M059J (cell line): ENCODE data around the gene TMEM140. TPM values are rescaled to one million over a fixed set of nuclear protein-coding genes. Genes with fewer than 3 reads are reported as not detected.
A peak's percentile ranks its signal among the peaks of the same experiment; 100 is the strongest.
"Not testable (repeated sequence)": the region's sequence is repeated elsewhere in the genome, so short reads cannot be mapped to it uniquely, and the experiment has no call there.

Experiments used
- DNase-seq: peaks from one replicate; pipeline ENCODE4 v3.0.0-alpha.2; 2012; ENCODE audit warnings: low read depth
- total RNA-seq: library from RNA; depleted of rRNA; stranded (reverse); fragments of >200 nt; shearing (Covaris generic); gene quantifications from 2 replicates; pipeline ENCODE4 v1.2.3, GENCODE V29; 2014

TMEM140 gene
- total RNA-seq, 1 experiment from 2014 or later = 21.2 TPM

DNA sequence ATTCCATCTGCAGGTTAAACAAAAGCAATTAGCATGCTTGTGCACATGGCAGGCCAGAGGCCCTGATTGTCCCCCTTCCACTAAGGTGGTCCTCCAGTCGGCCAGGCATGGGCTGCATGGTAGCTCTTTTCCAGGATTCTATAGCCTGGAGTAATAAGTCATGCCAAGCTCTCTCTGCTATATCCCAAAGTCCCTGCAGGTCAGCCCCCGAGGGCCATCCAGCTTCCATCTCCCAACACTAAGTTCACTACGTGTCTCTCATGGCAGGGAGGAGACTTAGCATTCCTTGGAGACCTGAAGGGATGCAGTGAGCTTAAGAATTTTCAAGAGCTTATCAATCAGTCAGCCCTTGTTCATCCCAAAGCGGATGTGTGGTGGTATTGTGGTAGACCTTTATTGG lies 26.0 kb downstream of the TMEM140 start:
- DNase-seq = not testable (repeated sequence)

GRCh38 chr7:135174941-135175340 lies 27.1 kb downstream of the TMEM140 start:
- DNase-seq = no peak

DNA sequence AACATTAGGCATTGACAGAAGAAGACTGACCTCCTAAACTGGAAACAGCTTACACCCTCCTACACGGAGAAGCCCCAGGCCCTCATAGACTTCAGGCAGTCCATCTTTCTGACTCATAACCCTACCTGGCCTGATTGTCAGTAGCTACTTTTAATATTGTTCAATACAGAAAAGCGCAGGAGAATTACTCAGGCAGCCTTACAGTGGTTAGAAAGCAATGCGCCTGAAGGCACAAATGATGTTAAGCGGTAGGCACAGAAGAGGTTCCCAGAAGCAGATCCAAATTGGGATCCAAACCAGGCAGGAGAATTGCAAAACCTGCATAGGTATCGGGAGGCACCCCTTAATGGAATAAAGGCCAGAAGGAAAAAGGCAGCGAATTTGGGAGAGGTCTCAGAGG lies 28.1 kb downstream of the TMEM140 start:
- no peak for DNase-seq

- DNase-seq = peak; percentile 72
These were observed 29.3 kb downstream of the TMEM140 start for GRCh38 chr7:135177028-135177696.

DNA sequence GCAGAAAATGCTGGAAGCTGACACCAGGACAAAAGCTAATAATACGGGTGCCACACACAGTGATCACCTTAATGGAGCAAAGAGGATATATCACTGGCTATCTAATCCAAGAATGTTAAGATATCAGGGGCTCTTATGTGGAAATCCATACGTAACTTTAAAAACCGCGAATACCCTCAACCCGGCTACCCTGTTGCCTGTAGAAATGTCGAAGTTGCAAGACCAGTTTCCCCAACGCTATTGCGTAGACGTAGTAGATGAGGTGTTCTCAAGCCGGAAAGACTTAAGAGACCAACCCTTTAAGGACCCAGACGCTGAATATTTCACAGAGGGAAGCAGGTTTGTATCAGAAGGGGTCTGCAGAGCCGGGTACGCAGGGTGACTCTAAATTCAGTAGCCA lies 30.5 kb downstream of the TMEM140 start:
- DNase-seq = no peak

DNA sequence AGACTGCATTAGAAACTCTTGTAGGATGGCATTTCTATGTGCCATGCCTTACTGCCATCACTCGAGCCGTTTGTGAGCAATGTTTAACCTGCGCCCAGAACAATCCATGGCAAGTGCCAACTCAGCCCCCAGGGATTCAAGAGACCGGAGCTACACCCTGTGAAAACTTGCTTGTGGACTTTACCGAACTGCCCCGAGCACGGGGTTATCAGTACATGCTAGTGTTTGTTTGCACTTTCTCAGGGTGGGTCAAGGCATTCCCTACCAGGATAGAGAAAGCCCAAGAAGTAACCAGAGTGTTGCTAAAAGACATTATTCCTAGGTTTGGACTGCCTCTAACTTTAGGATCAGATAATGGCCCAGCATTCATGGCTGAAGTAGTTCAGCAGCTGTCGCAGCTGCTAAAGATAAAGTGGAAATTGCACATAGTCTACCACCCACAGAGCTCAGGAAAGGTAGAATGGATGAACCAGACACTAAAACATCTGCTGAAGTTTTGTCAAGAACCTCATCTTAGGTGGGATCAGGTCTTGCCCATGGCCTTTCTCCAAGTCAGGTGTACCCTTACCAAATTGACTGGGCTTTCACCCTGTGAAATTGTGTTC lies 31.6 kb downstream of the TMEM140 start:
- DNase-seq = no peak

GRCh38 chr7:135180122-135180521 lies 32.2 kb downstream of the TMEM140 start:
- no peak for DNase-seq

DNA sequence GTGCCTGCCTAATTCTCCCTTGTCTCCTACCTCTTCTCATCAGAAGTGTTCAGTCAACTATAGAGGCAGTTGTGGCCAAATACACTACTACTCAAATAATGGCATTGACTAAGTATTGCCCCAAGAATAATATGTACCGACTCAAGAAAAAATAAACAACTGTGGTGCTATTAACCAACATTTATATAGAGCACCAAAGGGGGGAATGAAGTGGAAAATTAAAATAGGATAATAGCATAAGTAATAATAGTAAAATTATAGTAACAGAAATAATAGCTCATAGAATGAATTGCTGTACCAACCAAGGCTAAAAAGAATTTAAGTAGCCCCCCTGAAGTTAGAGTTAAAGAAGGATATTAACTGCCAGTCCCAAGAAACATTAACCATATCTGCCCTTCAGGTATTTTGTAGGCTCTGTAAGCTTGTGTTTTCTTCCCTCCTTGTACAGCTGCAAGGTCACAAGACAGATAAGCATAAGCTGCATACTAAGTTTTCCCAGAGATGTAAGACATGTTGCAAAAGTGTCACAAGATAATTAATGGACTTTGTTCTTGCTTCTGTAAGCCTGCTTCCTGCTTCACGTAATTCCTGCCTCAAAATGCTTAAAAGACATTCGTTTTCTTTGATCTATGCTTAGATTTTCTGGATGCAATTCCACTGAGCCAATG lies 33.5 kb downstream of the TMEM140 start:
- DNase-seq = no peak

DNA sequence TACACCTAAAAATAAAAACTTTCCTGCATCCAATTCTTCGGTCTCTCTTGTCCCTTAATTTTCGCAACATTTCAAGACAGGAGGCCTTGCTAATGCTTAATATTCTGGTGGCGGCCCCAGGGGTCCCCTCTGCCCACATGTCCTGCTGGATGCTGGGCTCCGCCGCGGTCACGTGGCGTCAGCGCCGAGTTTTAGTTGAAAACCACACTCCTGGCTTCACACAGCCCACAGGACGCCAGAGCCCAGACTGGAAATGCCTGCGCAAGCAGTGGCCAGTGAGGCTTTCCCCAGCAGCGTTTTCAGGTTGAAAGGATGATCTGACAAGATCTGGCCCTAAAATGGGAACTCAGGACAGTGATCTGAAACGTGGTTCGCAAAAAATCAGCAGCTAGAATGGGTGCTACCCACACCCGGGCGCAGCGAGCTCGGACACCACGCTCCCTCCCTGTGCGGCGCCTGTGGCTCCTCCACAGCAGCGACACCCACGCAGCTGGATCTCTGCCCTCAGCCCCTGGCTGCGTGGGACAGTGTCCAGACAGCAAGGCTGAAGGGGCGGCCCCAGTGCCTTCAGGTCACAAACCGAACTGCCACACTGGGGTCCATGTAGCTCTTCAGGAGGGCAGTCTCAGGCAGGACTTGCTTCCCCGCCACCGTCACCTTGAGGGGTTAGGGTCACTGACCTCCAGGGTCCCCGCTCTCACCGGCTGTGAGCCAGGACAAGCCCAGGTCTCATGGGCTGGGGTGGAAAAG lies 34.2 kb downstream of the TMEM140 start:
- no peak for DNase-seq

- no peak for DNase-seq
These were observed 35.6 kb downstream of the TMEM140 start for GRCh38 chr7:135183478-135183877.

DNA sequence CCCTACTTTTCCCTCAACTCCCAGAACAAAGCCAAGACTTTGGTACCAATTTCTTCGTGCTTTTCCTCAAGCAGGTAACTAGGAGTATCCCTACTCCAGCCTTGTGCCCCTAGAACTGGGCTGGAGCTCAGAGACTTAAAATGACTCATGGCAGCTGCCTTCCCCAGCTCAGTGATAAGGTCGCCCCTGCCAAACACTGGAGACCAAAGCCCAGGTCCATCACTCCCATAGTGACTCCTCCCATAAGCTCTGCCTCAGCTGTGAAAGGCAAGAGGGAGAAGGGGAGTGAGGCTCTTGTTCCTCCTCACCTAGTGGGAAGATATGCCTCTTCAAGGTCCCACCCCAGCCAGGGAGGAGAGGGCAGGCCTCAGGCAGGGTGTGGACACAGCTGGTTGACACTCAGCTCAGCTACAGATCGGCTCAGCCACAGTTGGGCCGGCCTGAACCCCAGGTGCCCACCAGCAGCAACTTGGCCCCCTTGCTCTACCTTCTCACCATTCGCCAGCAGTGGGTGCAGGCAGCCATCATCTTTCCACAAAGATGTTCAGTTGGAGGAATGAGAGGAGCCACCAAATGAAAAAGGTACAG lies 36.5 kb downstream of the TMEM140 start:
- DNase-seq = no peak

DNA sequence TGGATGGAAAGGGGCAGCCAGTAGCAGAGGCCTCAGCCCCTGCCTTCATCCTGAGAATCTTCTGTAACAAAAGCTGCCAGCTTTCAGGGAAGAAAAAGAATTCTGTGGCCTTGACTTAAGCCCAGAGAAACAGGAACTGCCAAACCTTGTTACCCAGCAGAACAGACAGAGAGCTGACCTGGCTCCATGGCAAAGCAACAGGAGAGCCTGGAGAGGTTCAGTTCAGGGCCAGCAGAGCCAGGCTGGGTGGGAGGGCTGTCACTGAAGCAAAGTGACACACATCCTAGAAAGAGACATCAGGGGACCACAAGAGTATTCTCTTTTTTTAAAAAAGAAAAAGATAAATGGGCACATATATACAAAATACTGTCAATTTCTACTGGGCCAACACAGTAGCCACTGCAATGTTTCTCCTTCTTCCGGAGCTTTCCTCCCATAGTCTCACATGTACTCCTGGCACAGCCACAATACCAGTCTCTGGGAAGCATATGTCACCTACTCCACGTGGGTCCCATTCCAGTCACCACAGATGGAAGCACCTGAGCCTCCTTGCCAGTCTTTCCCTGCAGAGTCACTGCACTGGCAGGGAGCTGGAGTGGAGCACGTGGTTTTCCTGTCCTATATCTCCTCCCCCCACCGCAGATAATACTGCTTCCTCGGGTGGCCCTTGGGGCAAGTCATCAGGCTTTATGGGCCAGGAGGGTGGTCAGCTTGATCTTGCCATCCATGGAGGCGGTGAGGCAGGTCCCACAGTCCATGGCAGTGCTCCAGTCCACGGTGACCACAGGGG lies 37.8 kb downstream of the TMEM140 start:
- no peak for DNase-seq

DNA sequence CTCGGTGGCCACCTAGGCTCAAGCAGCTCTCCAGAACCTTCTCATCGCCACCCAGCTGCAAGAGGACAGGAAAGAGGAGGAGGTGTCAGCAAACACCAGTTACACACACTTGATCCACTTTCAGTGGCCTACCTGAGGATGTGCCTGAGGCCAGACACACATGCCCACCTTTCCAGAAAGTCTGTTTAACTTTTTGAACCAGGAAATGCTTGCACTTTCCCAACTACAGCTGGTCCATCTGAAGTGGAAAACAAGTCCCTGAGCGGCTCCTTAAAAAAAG lies 38.3 kb downstream of the TMEM140 start:
- DNase-seq = no peak

DNA sequence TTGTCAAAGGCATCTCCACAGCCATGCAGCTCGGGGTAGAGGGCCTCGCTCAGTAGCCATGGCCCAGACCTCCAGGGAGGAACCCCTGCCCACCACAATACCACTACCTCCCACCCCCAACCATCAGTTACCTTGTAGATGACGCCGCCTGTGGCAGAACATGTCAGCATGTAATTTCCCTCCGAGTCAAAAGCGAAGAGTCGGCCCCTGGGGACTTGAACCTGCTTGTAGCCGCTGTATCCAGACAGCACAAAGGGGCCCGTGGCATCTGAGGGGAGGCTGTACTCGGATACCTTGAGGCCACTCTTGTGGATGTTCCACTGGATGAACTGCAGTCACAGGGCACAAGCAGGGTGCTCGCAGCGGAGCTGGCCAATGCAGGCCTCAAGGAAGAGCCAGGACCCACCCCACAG lies 39.0 kb downstream of the TMEM140 start:
- DNase-seq = no peak

DNA sequence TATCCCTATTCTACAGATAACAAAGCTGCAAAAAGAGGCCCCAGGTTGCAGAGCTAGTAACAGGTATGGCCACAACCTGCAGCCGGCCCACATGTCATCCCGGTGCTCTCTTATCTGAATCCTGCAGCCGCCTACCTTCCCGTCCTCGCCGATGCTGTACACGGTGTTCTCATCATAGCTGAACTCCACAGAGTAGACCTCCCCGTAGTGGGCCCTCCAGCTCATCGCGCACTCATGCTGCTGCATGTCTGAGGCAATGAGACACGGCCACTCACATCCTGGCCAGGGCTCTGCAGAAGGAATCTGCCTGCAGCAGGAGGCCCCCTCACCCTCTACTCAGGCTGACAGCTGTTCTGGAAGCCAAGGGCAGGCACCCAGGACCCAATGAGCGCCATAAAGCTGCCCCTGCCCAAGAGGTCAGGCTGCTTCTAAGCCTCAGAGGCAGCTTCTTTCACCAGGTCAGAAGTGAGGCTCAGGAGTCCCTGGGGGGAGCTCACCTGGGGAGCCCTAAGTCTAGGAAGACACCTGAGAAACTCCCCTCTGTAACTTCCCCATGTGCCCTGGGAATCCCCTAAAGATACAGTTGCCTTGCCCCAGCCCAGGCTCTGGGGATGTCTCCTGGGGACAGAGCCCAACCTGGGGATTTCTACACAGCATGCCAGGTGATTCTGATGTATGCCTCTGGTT lies 40.6 kb downstream of the TMEM140 start:
- no peak for DNase-seq

DNA sequence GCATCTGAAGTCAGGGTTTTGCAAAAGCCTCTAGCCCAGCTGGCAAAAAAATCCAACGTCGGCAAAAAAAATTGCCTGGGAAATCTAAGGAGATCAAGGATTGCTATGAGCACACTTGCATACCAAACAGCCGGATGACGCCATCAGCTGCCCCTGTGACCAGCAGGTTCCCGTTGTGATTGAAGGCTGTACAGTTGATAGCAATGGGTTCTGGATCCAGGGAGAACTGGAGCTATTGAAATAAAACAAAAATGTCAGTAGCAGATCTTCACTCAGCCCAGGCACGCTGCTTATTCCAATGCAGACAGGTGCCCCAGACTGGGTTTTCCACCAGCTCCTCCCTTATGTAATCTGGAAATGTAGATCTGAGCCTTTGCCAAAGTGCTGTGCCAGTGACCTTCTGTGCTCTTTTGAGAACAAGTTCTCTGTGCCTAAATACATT lies 41.4 kb downstream of the TMEM140 start:
- no peak for DNase-seq

DNA sequence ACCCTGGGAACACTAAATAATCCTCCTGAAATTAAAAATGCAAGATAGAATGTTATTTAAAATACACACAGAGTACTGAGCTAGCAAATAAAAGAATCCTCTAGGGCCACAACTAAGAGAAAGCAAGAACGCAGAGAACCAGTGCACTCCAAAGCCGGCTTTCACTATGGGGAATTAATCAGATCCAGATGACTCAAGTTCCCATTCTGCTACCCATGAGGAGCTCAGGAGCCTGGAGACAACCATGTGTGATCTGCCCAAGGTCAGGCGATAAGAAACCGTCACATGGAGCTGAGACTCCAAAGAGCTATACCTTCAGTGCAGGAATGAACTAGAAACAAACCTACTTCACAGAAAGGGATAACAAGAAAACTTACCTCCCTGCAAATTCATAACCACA lies 42.1 kb downstream of the TMEM140 start:
- no peak for DNase-seq

- DNase-seq = no peak
These were observed 42.8 kb downstream of the TMEM140 start for GRCh38 chr7:135190703-135191102.

DNA sequence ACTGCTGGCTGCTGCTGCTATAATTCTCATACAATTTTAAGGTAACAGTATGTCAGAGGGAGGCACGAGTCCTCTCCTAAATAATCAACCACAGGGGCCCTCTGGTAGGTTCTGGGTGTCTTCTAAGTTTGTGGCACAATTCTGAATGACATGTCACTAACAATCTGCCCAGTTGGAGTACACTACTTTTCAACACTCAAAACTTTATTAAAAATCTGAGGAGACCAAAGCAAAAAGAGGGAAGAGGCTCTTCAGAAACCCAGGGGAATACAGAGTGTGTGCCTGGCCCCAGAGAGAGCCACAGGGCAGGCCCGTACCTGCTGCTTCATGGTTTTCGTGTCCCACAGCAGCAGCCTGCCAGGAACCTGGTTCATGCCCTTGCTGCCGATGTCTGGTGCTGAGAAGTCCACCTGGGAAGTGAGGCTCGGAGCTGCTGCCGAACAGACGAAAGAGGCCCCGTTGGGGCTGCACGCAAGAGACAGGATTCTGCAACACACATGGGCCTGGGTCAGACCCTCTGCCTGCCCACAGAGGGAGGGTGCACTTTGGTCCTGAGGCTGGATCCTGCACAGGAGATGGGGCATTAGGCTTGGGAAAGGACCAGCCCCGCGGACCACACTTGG lies 45.2 kb downstream of the TMEM140 start:
- DNase-seq = no peak

GRCh38 chr7:135193615-135194081 lies 45.8 kb downstream of the TMEM140 start:
- peak; percentile 81 for DNase-seq
